Omental fat pad (tissue), 4 donors: ENCODE measurements around the gene HSD17B8. TPM values are rescaled to one million over a fixed set of nuclear protein-coding genes. Genes with fewer than 3 reads are reported as not detected.

Experiments used
- ATAC-seq: fragments of 150-250 bp; one replicate; pipeline ENCODE4 v1.9.1; 2016; ENCODE audit warnings: mild to moderate bottlenecking, moderate library complexity; ENCODE audit not compliant: low FRiP score
- DNase-seq: peaks from one replicate; pipeline ENCODE4 v3.0.0-alpha.2; 2019; ENCODE audit warnings: low spot score
- CTCF ChIP-seq, 3 donors: fragments of 450-650 bp; IDR thresholded peaks; one replicate each; pipeline ENCODE4 v1.5.1; 2016 to 2017; ENCODE audit warnings: antibody characterized with exemption in 3 of 3, mild to moderate bottlenecking in 3 of 3, moderate library complexity in 2 of 3
- total RNA-seq, 4 donors: library from RNA; depleted of rRNA; stranded (reverse); fragments of >200 nt; gene quantifications; one replicate each; pipeline ENCODE4 v1.1.0, GENCODE V29; 2016

The HSD17B8 gene
- total RNA-seq, 4 donors from 2014 or later = 6.9 to 13.6 (median 11.0) TPM

GRCh38 chr6:33202799-33203198 is 1.7 kb upstream of the HSD17B8 start:
- TF ChIP-seq CTCF (IDR thresholded peaks at IDR 0.05) = no peak
- ATAC-seq = no peak
- DNase-seq = no peak

- DNase-seq (no peak), ATAC-seq (no peak)
- TF ChIP-seq CTCF (IDR thresholded peaks at IDR 0.05) = no peak
These were observed 851 bp upstream of the HSD17B8 start for GRCh38 chr6:33203443-33204164.

GRCh38 chr6:33204165-33204414 is 365 bp upstream of the HSD17B8 start:
- TF ChIP-seq CTCF (IDR thresholded peaks at IDR 0.05) = no peak

GRCh38 chr6:33205191-33206026 is 954 bp downstream of the HSD17B8 start:
- TF ChIP-seq CTCF (IDR thresholded peaks at IDR 0.05) = no peak
- no peak for DNase-seq
- no peak for ATAC-seq

More at GRCh38 chr6:33204165-33204414, 365 bp upstream of the HSD17B8 start:
- DNase-seq (no peak), ATAC-seq (no peak)

GRCh38 chr6:33206027-33206863 is 1.8 kb downstream of the HSD17B8 start:
- ATAC-seq (no peak), DNase-seq (no peak)
- TF ChIP-seq CTCF (IDR thresholded peaks at IDR 0.05) = no peak

- ATAC-seq (no peak), DNase-seq (no peak)
- TF ChIP-seq CTCF (IDR thresholded peaks at IDR 0.05) = no peak
These were observed 2.6 kb downstream of the HSD17B8 start for GRCh38 chr6:33206864-33207551.
